ENCODE measurements around the gene NAA40. TPM values are rescaled to one million over a fixed set of nuclear protein-coding genes. Genes with fewer than 3 reads are reported as not detected.

Gene NAA40
- total and polyA plus RNA-seq, 2 of the 4 experiments (the other 2 are of a cell fraction): 15.2 to 24.7 TPM

- TF ChIP-seq BHLHE40 (IDR thresholded peaks at IDR 0.05; ENCODE audit: low read depth, low read length): no peak
Measured at GRCh38 chr11:64003807-64004589, 65.2 kb downstream of the NAA40 start (continued).

GRCh38 chr11:64004590-64004984, 65.8 kb downstream of the NAA40 start:
- POLR2A ChIA-PET (ENCODE audit: unreplicated experiment): no interaction called here
- Histone ChIP-seq H2AFZ (replicated peaks; ENCODE audit: low read length, poor library complexity) (no peak overlapping the region), H2BK5ac (ENCODE audit: low read depth, low read length, poor library complexity, severe bottlenecking) (no peak overlapping the region), H3K4me3 (ENCODE audit: insufficient read depth, low read depth, low read length) (no peak overlapping the region), H3K9me1 (ENCODE audit: insufficient read depth, low read length) (0 out of 2 replicates have a peak, but pooled peaks cover 3% of the 10 kb centered on the region), H2BK120ac (ENCODE audit: low read depth, low read length) (no peak overlapping the region), H3K9ac (ENCODE audit: low read depth, low read length) (no peak overlapping the region), H4K8ac (ENCODE audit: low read depth in 2 of 2, low read length in 2 of 2) (no peak overlapping the region), H4K20me1 (ENCODE audit: insufficient read depth, low read length) (peaks cover 5% of the 10 kb centered on the region), H3K79me1 (ENCODE audit: low read depth in 1 of 2, low read length in 2 of 2) (peaks cover 0 to 4% of the 10 kb centered on the region in 2 experiments; a peak in 1 of 4 replicates), H3K4me1 (ENCODE audit: control insufficient read depth, insufficient read depth, low read length) (peaks cover 11% of the 10 kb centered on the region), H3K27me3 (ENCODE audit: control insufficient read depth, insufficient read depth, low read length) (no peaks in the 10 kb centered on the region), H3K27ac (ENCODE audit: insufficient read depth, low read length) (no peak overlapping the region), H3K14ac (replicated peaks; ENCODE audit: low read depth, low read length) (no peak overlapping the region), H2BK20ac (ENCODE audit: low read depth, low read length) (no peak overlapping the region), H2BK15ac (ENCODE audit: low read depth, low read length) (no peak overlapping the region), H2AK5ac (ENCODE audit: low read depth, low read length) (no peak overlapping the region), H3K4me2 (ENCODE audit: low read depth, low read length) (no peak overlapping the region), H3K36me3 (ENCODE audit: control insufficient read depth, insufficient read depth, low read length) (no peaks in the 10 kb centered on the region), H4K91ac (ENCODE audit: insufficient read depth, low read depth, low read length) (no peak overlapping the region), H3K56ac (ENCODE audit: extremely low read depth, insufficient read depth, low read length) (no peak overlapping the region), H4K5ac (ENCODE audit: low read depth, low read length) (no peak overlapping the region), H2AK9ac (replicated peaks; ENCODE audit: low read depth, low read length, poor library complexity) (peak overlapping the region; percentile 52), H3K9me3 (ENCODE audit: control insufficient read depth, insufficient read depth, low read length) (no peaks in the 10 kb centered on the region), H3K23ac (ENCODE audit: low read depth, low read length) (no peak overlapping the region), H3K4ac (ENCODE audit: low read depth, low read length) (no peak overlapping the region), H3K18ac (ENCODE audit: low read depth, low read length) (no peak overlapping the region)
- CTCF ChIA-PET: no interaction called here
- intact Hi-C loops (cut with micrococcal nuclease) (loop anchor here (1.0 to 10.0 kb wide), 2 partner anchors 144 to 300 kb away; partner anchors contain the start of genes CATSPERZ and ESRRA), dilution Hi-C loops (cut with HindIII; ENCODE audit: low sequenced_read_pairs, unreplicated experiment) (no loop called here), in situ Hi-C loops (cut with MboI; ENCODE audit: low sequenced_read_pairs) (no loop called here)
- DNase-seq: no peak
- ATAC-seq (ENCODE audit: low read depth): no peak
- WGBS, 2 experiments (ENCODE audit: extremely low coverage in 2 of 2, insufficient read length in 1 of 2): no CpG with 5 or more reads among the region's 4 CpGs
- no TSS peak for BruUV-seq (replicated peaks)
- TF ChIP-seq MAFK (IDR thresholded peaks at IDR 0.05; ENCODE audit: low read depth, low read length) (no peak), RFX5 (IDR thresholded peaks at IDR 0.05; ENCODE audit: low read depth, low read length) (no peak), NFE2L2 (IDR thresholded peaks at IDR 0.05; ENCODE audit: low read depth, low read length) (no peak), MAZ (IDR thresholded peaks at IDR 0.05; ENCODE audit: borderline replicate concordance, low read depth, low read length) (no peak), POLR2A (IDR thresholded peaks at IDR 0.05; ENCODE audit: low read depth, low read length) (no peak), USF2 (IDR thresholded peaks at IDR 0.05; ENCODE audit: low read depth, low read length) (no peak), RCOR1 (IDR thresholded peaks at IDR 0.05; ENCODE audit: insufficient replicate concordance, low read length) (no peak), CEBPB (IDR thresholded peaks at IDR 0.05; ENCODE audit: low read depth, low read length) (no peak), CTCF (conservative IDR thresholded peaks at IDR 0.05; ENCODE audit: low read depth, low read length) (no peak), SMC3 (IDR thresholded peaks at IDR 0.05; ENCODE audit: low read depth, low read length) (no peak), BHLHE40 (IDR thresholded peaks at IDR 0.05; ENCODE audit: low read depth, low read length) (no peak), CHD1 (IDR thresholded peaks at IDR 0.05; ENCODE audit: low read depth, low read length) (no peak), ELK1 (IDR thresholded peaks at IDR 0.05; ENCODE audit: borderline replicate concordance, low read depth, low read length) (no peak)
